ENCODE results near the gene RAB11FIP4.

- TF ChIP-seq IRF3 (IDR thresholded peaks at IDR 0.05; ENCODE audit: low read depth, low read length), result no peak
- no peak for TF ChIP-seq CTCF (IDR thresholded peaks at IDR 0.05)
- TF ChIP-seq EZH2phosphoT487 (IDR thresholded peaks at IDR 0.05; ENCODE audit: borderline replicate concordance, low read depth), result no peak
- TF ChIP-seq TAF1 (IDR thresholded peaks at IDR 0.05; ENCODE audit: borderline replicate concordance, low read depth, low read length), result no peak
- no peak for TF ChIP-seq REST (IDR thresholded peaks at IDR 0.05; ENCODE audit: low read depth, low read length)
- TF ChIP-seq NRF1 (IDR thresholded peaks at IDR 0.05; ENCODE audit: low read depth, low read length), result no peak
- no peak for TF ChIP-seq SMC3 (IDR thresholded peaks at IDR 0.05; ENCODE audit: low read depth, low read length)
- TF ChIP-seq EP300 (IDR thresholded peaks at IDR 0.05; ENCODE audit: borderline replicate concordance in 1 of 2, low read depth in 1 of 2, low read length in 1 of 2), result no peak
- no peak for TF ChIP-seq POLR2AphosphoS5 (IDR thresholded peaks at IDR 0.05; ENCODE audit: low read depth, low read length)
- no peak for TF ChIP-seq GABPA (IDR thresholded peaks at IDR 0.05; ENCODE audit: low read depth)
- TF ChIP-seq RAD21 (IDR thresholded peaks at IDR 0.05; ENCODE audit: low read length), result no peak
Measured at GRCh38 chr17:31453896-31454295, 62.4 kb downstream of the RAB11FIP4 start.
